Muscle of leg (tissue), 11 donors: ENCODE data around the gene CAPRIN2. TPM values are rescaled to one million over a fixed set of nuclear protein-coding genes. Genes with fewer than 3 reads are reported as not detected.

Experiments used
- DNase-seq: peaks from one replicate; pipeline ENCODE4 v3.0.0; 2013
- H3K27ac ChIP-seq: one replicate; pipeline ENCODE4 v1.5.1; 2013; ENCODE audit warnings: mild to moderate bottlenecking, low read length, control low read depth
- H3K27me3 ChIP-seq: one replicate; pipeline ENCODE4 v1.6.1; 2013; ENCODE audit warnings: low read length; ENCODE audit not compliant: control insufficient read depth, insufficient read depth
- H3K36me3 ChIP-seq: one replicate; pipeline ENCODE4 v1.6.1; 2013; ENCODE audit warnings: low read length; ENCODE audit not compliant: control insufficient read depth, insufficient read depth
- H3K4me1 ChIP-seq: one replicate; pipeline ENCODE4 v1.6.1; 2013; ENCODE audit warnings: low read length; ENCODE audit not compliant: control insufficient read depth, insufficient read depth
- H3K4me3 ChIP-seq: one replicate; pipeline ENCODE4 v1.5.1; 2013; ENCODE audit warnings: low read length, control low read depth
- H3K9me3 ChIP-seq: replicated peaks from 2 replicates; pipeline ENCODE4 v1.6.1; 2013; ENCODE audit warnings: low read depth, low read length; ENCODE audit not compliant: control insufficient read depth
- WGBS: methylation state at CpG from one replicate; pipeline ENCODE4 v1.1.5; 2013; ENCODE audit warnings: missing lambda C conversion rate; ENCODE audit not compliant: insufficient coverage; 5-methylcytosine and 5-hydroxymethylcytosine counted together
- polyA plus RNA-seq, 8 donors: library from polyadenylated mRNA; unstranded; fragments of 120-200 nt; gene quantifications; one replicate each; pipeline versions ENCODE4 v1.2.1 to v1.2.3, GENCODE V29; 2013; ENCODE audit warnings: inconsistent platforms in 1 of 8, low replicate concordance in 1 of 8; ENCODE audit not compliant: insufficient read length in 8 of 8, insufficient read depth in 1 of 8
- total RNA-seq: library from RNA; stranded (reverse); fragments of 120-200 nt; gene quantifications from one replicate; pipeline ENCODE4 v1.2.4, GENCODE V29; 2013

CAPRIN2 gene
- total and polyA plus RNA-seq, 9 donors: 17.4 to 31.5 (median 22.1) TPM

GRCh38 chr12:30769802-30770201 lies 15.1 kb upstream of the CAPRIN2 start:
- Histone ChIP-seq H3K4me3 (no peak overlapping the region), H3K9me3 (no peaks in the 10 kb centered on the region), H3K27ac (no peak overlapping the region), H3K4me1 (no peaks in the 10 kb centered on the region), H3K36me3 (no peaks in the 10 kb centered on the region), H3K27me3 (no peaks in the 10 kb centered on the region)
- no peak for DNase-seq
- WGBS: 75% methylated on average over 2 of the region's 2 CpGs

GRCh38 chr12:30764251-30764650 lies 9.5 kb upstream of the CAPRIN2 start:
- no peaks in the 10 kb centered on the region for H3K27me3 ChIP-seq
- H3K36me3 ChIP-seq: no peaks in the 10 kb centered on the region
- H3K4me3 ChIP-seq: no peak overlapping the region
- no peaks in the 10 kb centered on the region for H3K9me3 ChIP-seq
- DNase-seq: no peak
- H3K27ac ChIP-seq: no peak overlapping the region
- WGBS: no CpG with 5 or more reads among the region's 2 CpGs
- H3K4me1 ChIP-seq: no peaks in the 10 kb centered on the region

GRCh38 chr12:30763053-30763452 lies 8.3 kb upstream of the CAPRIN2 start:
- Histone ChIP-seq H3K4me3 (no peak overlapping the region), H3K27me3 (no peaks in the 10 kb centered on the region), H3K36me3 (no peaks in the 10 kb centered on the region), H3K9me3 (no peaks in the 10 kb centered on the region), H3K4me1 (no peaks in the 10 kb centered on the region), H3K27ac (no peak overlapping the region)
- no CpG with 5 or more reads among the region's 3 CpGs for WGBS
- DNase-seq: no peak

- H3K36me3 ChIP-seq: no peaks in the 10 kb centered on the region
- no peak overlapping the region for H3K27ac ChIP-seq
- no peaks in the 10 kb centered on the region for H3K4me1 ChIP-seq
- H3K9me3 ChIP-seq: no peaks in the 10 kb centered on the region
- WGBS: no CpG with 5 or more reads among the region's 2 CpGs
- no peak for DNase-seq
- no peaks in the 10 kb centered on the region for H3K27me3 ChIP-seq
- no peak overlapping the region for H3K4me3 ChIP-seq
Observed at GRCh38 chr12:30761730-30762129, 7.0 kb upstream of the CAPRIN2 start.

- WGBS: 90% methylated on average over 2 of the region's 4 CpGs
- DNase-seq: no peak
- Histone ChIP-seq H3K9me3 (no peaks in the 10 kb centered on the region), H3K36me3 (no peaks in the 10 kb centered on the region), H3K4me1 (peaks cover 12% of the 10 kb centered on the region), H3K27me3 (no peaks in the 10 kb centered on the region), H3K4me3 (no peak overlapping the region), H3K27ac (no peak overlapping the region)
Observed at GRCh38 chr12:30757316-30757715, 2.6 kb upstream of the CAPRIN2 start.

GRCh38 chr12:30756074-30756473 lies 1.3 kb upstream of the CAPRIN2 start:
- no peak for DNase-seq
- peaks cover 12% of the 10 kb centered on the region for H3K4me1 ChIP-seq
- no peaks in the 10 kb centered on the region for H3K36me3 ChIP-seq
- WGBS: 88% methylated on average over 5 of the region's 10 CpGs
- H3K27me3 ChIP-seq: no peaks in the 10 kb centered on the region
- H3K9me3 ChIP-seq: no peaks in the 10 kb centered on the region
- H3K27ac ChIP-seq: no peak overlapping the region
- H3K4me3 ChIP-seq: no peak overlapping the region

- WGBS: no CpG with 5 or more reads among the region's 7 CpGs
- H3K9me3 ChIP-seq: no peaks in the 10 kb centered on the region
- H3K4me3 ChIP-seq: peak overlapping the region; percentile 68
- no peaks in the 10 kb centered on the region for H3K36me3 ChIP-seq
- DNase-seq: no peak
- peaks cover 12% of the 10 kb centered on the region for H3K4me1 ChIP-seq
- no peaks in the 10 kb centered on the region for H3K27me3 ChIP-seq
- H3K27ac ChIP-seq: peak overlapping the region; percentile 86
Observed at GRCh38 chr12:30755395-30755762, 628 bp upstream of the CAPRIN2 start.

GRCh38 chr12:30754383-30754749 lies 385 bp downstream of the CAPRIN2 start:
- Histone ChIP-seq H3K36me3 (no peaks in the 10 kb centered on the region), H3K9me3 (no peaks in the 10 kb centered on the region), H3K27ac (peak overlapping the region; percentile 44), H3K27me3 (no peaks in the 10 kb centered on the region), H3K4me1 (peaks cover 12% of the 10 kb centered on the region), H3K4me3 (peak overlapping the region; percentile 67)
- WGBS: 0% methylated on average over 39 of the region's 40 CpGs
- no peak for DNase-seq

GRCh38 chr12:30753751-30754382 lies 884 bp downstream of the CAPRIN2 start:
- H3K4me1 ChIP-seq: peaks cover 12% of the 10 kb centered on the region
- WGBS: 5% methylated on average over 15 of the region's 18 CpGs
- no peaks in the 10 kb centered on the region for H3K9me3 ChIP-seq
- H3K36me3 ChIP-seq: peaks cover 4% of the 10 kb centered on the region
- DNase-seq: peak; percentile 61
- H3K4me3 ChIP-seq: peak overlapping the region; percentile 67
- peak overlapping the region; percentile 44 for H3K27ac ChIP-seq
- H3K27me3 ChIP-seq: no peaks in the 10 kb centered on the region

GRCh38 chr12:30753233-30753632 lies 1.5 kb downstream of the CAPRIN2 start:
- WGBS: no CpG with 5 or more reads among the region's 3 CpGs
- H3K27ac ChIP-seq: no peak overlapping the region
- no peaks in the 10 kb centered on the region for H3K9me3 ChIP-seq
- peak; percentile 35 for DNase-seq
- peaks cover 12% of the 10 kb centered on the region for H3K4me1 ChIP-seq
- H3K27me3 ChIP-seq: no peaks in the 10 kb centered on the region
- peaks cover 4% of the 10 kb centered on the region for H3K36me3 ChIP-seq
- peak overlapping the region; percentile 67 for H3K4me3 ChIP-seq

GRCh38 chr12:30752255-30752654 lies 2.5 kb downstream of the CAPRIN2 start:
- Histone ChIP-seq H3K4me1 (peaks cover 12% of the 10 kb centered on the region), H3K9me3 (no peaks in the 10 kb centered on the region), H3K4me3 (no peak overlapping the region), H3K27ac (no peak overlapping the region), H3K36me3 (peaks cover 4% of the 10 kb centered on the region), H3K27me3 (no peaks in the 10 kb centered on the region)
- WGBS: no CpG with 5 or more reads among the region's 3 CpGs
- no peak for DNase-seq
